NAMALWA (cell line): ENCODE data around the gene SYT7.
A peak's percentile ranks its signal among the peaks of the same experiment; 100 is the strongest.

Experiments used
- DNase-seq: peaks from one replicate; pipeline ENCODE4 v3.0.0-alpha.2; 2015; ENCODE audit warnings: low spot score

The SYT7 gene

GRCh38 chr11:61585115-61585514 lies 4.2 kb upstream of the SYT7 start:
- no peak for DNase-seq

- no peak for DNase-seq
These were observed 1.1 kb upstream of the SYT7 start for GRCh38 chr11:61581931-61582330.

- DNase-seq = no peak
These were observed 496 bp downstream of the SYT7 start for GRCh38 chr11:61580271-61580888.

GRCh38 chr11:61579676-61580270 lies 1.1 kb downstream of the SYT7 start:
- no peak for DNase-seq

- DNase-seq = peak; percentile 27
These were observed 1.8 kb downstream of the SYT7 start for GRCh38 chr11:61578819-61579675.

GRCh38 chr11:61577383-61578118 lies 3.3 kb downstream of the SYT7 start:
- no peak for DNase-seq

GRCh38 chr11:61575886-61576861 lies 4.7 kb downstream of the SYT7 start:
- DNase-seq = no peak

GRCh38 chr11:61574611-61575010 lies 6.3 kb downstream of the SYT7 start:
- no peak for DNase-seq

GRCh38 chr11:61572913-61573312 lies 8.0 kb downstream of the SYT7 start:
- DNase-seq = no peak

- no peak for DNase-seq
These were observed 9.0 kb downstream of the SYT7 start for GRCh38 chr11:61571869-61572268.

GRCh38 chr11:61571337-61571736 lies 9.5 kb downstream of the SYT7 start:
- DNase-seq = no peak

GRCh38 chr11:61569701-61570100 lies 11.2 kb downstream of the SYT7 start:
- no peak for DNase-seq

GRCh38 chr11:61569018-61569417 lies 11.9 kb downstream of the SYT7 start:
- DNase-seq = no peak

- DNase-seq = peak; percentile 63
These were observed 13.4 kb downstream of the SYT7 start for GRCh38 chr11:61567286-61568061.

GRCh38 chr11:61564936-61565696 lies 15.8 kb downstream of the SYT7 start:
- DNase-seq = no peak

- DNase-seq = no peak
These were observed 20.1 kb downstream of the SYT7 start for GRCh38 chr11:61560751-61561150.

- no peak for DNase-seq
These were observed 24.3 kb downstream of the SYT7 start for GRCh38 chr11:61556621-61557020.

- no peak for DNase-seq
These were observed 24.9 kb downstream of the SYT7 start for GRCh38 chr11:61555978-61556377.

- no peak for DNase-seq
These were observed 25.6 kb downstream of the SYT7 start for GRCh38 chr11:61555051-61555969.
